ENCODE data around the gene CACFD1.

The CACFD1 gene

DNA sequence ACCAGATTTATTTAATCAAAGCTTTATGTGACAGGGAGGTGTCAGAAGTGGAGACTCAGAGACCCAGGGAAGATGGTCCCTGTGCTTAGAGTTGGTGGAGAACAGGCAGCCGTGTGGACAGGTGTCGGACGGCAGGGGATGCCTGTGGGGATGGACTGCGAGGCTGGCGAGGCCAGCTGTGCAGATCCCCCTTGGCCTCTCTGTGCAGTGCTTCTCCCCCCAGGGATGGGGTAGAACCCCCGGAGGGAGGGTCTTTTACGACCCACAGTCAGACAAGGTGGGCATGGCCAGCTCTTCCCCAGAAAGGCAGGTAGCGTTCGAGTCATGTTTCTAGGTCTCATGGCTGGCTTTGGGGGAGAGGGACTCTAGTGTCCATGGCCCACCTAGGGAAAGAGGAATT is 23.8 kb downstream of the CACFD1 start:
- no peak for DNase-seq (ENCODE audit: low read depth in 2 of 2)

DNA sequence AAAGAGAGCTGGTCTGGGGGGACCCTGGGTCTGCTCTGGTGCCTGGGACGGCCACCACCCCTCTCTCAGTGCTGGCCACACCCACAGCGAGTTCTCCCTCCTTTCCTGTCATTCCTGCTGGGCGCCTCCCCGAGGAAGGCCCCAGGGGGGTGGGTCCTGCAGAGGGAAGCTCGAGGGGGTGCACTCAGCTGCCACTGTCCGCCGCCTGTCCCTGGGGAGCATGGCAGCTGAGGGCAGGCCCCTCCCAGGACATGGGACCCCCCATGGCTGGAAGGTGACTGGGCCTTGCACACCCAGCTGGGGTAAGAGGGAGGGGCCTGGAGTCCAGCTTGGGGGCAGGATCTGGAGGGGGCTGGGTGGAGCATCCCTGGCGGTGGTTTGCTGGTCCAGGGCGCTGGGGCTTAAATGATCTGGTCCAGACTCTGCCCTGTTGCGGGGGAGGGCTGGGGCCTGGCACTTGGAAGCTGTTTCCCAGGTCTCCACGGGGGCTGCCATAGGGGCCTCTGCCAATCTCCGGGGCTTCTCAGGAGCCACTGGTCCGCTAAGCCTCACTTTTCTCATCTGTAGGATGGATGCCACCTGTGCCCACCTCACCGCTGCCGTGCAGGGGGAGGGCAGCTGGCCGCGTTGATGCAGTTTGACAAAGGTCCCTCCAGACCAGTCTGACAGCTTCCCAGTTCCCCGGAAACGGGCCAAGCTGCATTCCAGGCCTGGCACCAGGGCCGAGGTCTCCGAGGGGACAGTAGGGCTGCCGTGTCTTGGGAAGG is 25.1 kb downstream of the CACFD1 start:
- DNase-seq (ENCODE audit: low read depth in 2 of 2): no peak

DNA sequence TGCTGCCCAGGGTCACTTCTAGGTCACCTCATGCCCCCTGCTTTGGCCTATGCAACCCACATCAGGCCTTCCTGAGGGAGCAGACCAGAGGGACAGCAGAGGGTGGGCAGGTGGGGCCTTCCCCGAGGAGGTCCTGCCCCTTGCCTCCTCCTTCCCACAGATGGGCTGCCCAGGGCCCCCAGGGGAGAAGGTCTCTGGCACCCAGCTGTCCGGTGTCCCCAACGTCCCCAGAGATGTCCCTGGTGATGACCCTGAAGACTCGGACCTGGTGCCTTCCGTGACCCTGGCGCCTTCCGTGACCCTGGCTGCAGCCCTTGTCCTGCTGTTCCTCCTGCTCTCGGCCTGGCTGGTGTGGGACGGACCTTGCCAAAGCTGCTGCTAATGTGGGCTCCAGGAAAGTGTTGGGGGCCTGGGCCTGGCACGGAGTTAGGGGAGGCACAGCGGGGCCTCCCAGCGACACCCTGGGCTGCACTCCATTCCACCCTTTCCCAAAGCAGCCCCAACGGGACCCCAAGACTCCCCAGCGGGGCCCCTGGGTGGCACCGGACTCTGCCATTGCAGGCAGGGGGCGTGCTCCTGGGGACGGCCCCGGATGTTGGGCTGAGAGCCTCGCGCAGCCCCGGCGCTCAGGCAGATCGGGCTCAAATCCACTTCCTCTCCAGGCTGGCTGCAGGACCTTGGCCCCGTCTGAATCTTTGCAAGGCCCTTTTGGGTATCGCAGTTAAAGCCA is 25.9 kb downstream of the CACFD1 start:
- no peak for DNase-seq (ENCODE audit: low read depth in 2 of 2)

- DNase-seq (ENCODE audit: low read depth in 2 of 2): no peak
These were observed 27.6 kb downstream of the CACFD1 start for GRCh38 chr9:133487331-133487725.

DNA sequence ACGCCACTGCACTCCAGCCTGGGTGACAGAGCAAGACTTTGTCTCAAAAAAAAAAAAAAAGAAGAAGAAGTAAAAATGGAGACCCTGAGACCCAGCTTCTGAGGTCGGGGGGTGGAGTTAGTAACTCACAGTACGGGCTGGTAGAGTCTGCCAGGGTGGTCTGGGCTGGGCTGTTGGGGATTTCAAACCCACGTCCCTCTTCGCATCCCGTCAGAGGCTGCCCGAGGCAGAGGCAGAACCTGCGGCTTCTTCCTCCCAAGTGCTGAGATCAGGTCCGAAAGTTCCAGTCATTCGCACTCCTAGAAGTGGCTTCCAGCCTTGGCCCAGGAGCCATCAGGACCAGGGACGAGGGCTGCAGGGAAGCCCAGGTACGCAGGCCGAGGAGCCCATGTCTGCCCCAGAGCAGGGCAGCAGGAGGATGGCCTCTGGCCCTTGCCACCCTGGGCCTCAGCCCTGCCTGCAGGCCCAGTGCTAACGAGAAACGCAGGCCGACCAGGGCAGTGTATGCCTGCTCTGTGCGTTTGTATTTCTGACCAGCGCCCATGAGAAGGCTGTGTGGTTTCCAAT is 29.0 kb downstream of the CACFD1 start:
- no peak for DNase-seq (ENCODE audit: low read depth in 2 of 2)

DNA sequence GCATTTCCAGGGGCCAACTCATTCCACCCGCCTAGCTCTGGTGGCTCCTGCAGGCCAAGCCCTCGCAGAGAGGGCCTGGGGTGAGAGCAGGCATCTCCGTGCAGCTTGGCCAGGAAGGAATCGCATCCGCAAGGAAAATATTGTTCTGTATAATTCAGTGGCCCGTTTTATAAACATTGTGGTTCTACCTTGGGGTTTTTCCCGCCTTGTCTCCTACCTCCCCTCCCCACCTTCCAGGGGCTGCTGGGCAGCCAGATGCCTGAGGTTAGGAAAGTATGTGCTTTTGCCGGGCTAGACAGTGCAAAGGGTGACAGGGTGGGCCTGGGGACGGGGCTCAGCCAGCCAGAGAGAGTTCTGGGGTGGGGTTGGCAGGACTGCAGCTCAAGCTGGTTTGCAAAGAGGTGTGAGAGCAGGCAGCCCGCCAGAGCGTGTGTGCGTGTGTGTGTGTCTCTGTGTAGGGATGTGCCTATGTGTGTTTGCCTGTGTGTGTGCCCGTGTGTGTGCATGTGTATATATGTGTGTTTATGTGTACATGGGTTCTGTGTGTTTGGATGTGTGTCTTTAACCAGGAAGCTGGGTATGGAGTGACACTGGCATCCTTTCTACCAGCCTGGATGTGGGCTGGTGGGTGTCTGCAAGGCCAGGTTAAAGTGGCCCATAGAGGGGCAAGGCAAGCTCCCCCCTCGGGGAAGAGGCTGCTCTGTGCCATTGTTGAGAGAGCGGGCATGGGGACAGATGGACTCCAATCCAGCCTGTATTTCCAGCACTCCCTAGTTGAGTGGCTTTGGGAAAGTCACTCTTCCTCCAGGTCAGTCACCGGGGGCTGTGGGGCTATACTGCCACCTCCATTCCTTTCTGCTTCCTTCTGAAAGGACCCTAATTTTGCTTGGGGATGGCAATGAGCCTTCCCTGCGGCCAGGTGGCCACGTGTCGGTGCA is 29.7 kb downstream of the CACFD1 start:
- DNase-seq (ENCODE audit: low read depth in 2 of 2): no peak

GRCh38 chr9:133490201-133490681 is 30.5 kb downstream of the CACFD1 start:
- DNase-seq (ENCODE audit: low read depth in 2 of 2): no peak

GRCh38 chr9:133490865-133491655 is 31.3 kb downstream of the CACFD1 start:
- DNase-seq (ENCODE audit: low read depth in 2 of 2): no peak

- DNase-seq (ENCODE audit: low read depth in 2 of 2): no peak
These were observed 31.8 kb downstream of the CACFD1 start for GRCh38 chr9:133491656-133491925.

GRCh38 chr9:133492061-133493021 is 32.6 kb downstream of the CACFD1 start:
- DNase-seq (ENCODE audit: low read depth in 2 of 2): no peak

GRCh38 chr9:133493428-133493827 is 33.6 kb downstream of the CACFD1 start:
- DNase-seq (ENCODE audit: low read depth in 2 of 2): no peak

DNA sequence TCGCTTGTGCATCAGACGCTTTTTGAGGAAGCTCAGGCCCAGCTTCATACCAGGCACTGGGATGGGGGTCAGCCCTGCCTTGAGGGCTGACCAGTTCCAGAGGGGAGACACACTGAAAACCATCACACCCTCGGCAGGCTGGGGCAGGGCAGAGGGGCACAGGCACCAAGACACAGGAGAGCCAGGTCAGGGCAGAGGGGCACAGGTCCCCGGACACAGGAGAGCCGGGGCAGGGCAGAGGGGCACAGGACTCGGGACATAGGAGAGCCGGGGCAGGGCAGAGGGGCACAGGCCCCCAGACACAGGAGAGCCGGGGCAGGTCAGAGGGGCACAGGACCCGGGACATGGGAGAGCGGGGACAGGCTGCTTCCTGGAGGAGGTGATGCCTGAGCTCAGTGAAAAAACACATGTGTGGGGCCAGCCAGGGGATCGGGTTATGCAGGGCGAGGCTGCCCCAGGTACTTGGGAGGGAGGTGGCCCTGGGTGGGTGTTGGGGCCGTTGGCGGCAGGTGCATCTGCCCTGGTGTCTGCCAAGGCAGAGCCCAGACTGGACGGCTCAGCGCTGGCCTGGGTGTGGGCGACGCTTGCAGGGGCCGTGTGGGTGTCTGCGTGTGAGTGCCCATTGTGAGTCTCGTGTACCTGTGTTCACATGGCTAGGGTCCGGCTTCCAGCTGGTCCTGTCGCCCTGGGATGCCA is 34.2 kb downstream of the CACFD1 start:
- DNase-seq (ENCODE audit: low read depth in 2 of 2): no peak

- DNase-seq (ENCODE audit: low read depth in 2 of 2): no peak
These were observed 35.0 kb downstream of the CACFD1 start for GRCh38 chr9:133494636-133495326.

DNA sequence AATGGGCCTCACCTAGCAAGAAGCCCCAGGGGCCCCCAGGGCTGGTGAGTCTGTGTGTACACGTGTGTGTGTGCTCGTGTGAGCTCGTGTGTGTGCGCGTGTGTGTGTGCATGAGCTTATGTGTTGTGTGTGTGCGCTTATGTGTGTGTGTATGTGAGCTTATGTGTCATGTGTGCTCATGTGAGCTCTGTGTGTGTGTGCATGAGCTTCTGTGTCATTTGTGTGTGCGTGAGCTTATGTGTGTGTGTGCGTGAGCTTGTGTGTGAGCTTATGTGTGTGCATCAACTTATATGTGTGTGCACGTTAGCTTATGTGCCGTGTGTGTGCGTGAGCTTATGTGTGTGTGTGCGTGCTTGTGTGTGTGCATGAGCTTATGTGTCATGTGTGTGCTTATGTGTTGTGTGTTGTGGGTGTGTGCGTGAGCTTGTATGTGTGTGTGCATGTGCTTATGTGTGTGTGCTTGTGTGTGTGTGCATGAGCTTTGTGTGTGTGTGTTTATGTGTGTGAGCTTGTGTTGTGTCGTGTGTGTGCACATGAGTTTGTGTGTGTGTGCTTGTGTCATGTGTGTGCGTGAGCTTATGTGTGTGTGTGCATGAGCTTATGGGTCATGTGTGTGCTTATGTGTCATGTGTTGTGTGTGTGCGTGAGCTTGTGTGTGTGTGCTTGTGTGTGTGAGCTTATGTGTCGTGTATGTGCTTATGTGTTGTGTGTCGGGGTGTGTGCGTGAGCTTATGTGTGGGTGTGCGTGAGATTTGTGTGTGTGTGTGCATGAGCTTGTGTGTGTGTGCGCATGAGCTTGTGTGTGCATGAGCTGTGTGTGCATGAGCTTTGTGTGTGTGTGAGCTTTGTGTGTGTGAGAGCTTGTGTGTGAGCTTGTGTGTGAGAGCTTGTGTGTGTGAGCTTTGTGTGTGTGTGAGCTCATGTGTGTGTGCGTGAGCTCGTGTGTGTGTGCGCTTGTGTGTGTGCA is 35.8 kb downstream of the CACFD1 start:
- no peak for DNase-seq (ENCODE audit: low read depth in 2 of 2)

DNA sequence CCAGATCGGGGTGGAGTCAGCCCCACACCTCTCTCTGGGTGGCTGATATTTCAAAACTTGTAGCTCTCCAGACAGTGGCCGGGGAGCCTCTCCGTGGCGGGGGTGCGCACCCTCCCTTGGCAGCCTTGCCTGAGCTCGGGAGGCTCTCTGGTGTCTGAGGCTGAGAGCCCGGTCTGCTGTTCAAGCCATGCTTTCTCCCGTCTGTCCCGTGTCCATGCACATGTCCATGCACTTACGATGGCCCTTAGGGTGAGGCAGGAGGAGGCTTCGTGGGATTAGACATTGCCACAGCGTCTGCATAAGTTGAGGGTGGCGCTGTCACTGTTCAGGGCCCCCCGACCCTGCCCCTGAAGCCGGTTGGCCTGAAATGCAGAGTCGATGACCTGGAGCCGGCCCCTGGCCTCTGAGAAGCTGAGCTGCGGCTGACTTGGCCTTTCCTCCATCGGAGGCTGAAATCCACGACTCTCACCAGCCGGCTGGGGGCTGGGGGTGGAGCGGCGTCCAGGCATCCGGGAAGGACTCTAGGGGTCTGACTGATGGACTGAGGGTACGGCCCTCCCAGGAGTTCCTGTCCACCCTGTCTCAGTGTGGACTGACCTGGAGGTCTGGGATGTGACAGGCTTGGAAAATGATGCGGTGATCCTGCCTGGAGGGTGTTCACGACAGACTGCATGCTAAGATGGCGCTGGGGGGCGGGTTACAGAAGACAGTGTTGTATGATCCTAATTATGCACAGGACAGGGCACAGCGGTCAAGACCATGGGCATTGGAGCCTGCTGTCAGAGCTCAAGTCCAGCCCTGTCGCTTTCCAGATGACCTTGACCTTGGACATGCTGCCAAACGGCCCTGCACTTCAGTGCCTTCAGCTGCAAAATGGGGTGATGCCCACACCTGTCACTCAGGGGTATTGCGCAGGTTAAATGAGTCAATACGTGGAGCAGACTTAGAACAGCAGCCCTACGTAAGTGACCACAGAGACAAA is 37.4 kb downstream of the CACFD1 start:
- no peak for DNase-seq (ENCODE audit: low read depth in 2 of 2)

DNA sequence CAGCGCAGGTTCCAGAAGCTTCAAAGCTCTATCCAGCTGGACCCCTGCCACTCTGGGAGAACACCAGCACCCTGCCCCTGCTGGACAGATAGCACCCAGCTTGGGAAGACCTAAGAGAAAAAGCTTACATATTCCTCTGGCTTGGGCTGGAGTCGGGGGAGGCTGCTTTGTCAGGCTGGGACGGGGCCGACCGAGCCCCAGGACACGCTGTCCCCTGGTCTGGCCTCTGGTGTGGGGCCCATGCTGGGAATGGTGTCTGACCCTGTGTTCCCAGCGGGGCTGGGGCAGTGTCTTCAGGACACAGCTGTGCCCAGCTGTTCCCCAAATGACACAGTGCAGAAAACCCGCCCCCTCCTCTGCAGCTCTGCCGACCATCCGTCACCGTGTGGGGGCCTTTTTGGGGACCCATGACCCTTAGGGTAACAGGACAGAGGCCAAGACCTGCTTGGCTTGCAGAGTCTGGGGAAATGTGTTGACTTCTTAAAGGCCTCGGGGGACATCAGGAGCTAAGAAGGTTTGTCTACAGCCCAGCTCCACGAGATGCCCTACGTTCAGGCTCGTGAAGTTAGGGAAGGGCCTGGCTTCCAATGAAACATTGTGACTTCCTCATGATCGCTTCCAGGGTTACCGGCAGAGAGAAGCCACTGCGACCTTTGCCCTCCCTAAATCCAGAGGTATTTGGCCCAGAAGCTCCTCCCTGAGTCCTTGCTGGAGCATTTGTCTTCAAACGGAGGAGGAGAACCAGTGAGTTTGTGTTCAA is 39.5 kb downstream of the CACFD1 start:
- no peak for DNase-seq (ENCODE audit: low read depth in 2 of 2)
